IPS-NIHi7 (cell line): ENCODE data around the gene SOX6.
"Not testable (repeated sequence)": the region's sequence is repeated elsewhere in the genome, so short reads cannot be mapped to it uniquely, and the experiment has no call there.

Experiments
- DNase-seq: peaks from one replicate; pipeline ENCODE4 v3.0.0; 2012; ENCODE audit warnings: mixed read lengths; ENCODE audit errors: extremely low spot score

SOX6 gene

DNA sequence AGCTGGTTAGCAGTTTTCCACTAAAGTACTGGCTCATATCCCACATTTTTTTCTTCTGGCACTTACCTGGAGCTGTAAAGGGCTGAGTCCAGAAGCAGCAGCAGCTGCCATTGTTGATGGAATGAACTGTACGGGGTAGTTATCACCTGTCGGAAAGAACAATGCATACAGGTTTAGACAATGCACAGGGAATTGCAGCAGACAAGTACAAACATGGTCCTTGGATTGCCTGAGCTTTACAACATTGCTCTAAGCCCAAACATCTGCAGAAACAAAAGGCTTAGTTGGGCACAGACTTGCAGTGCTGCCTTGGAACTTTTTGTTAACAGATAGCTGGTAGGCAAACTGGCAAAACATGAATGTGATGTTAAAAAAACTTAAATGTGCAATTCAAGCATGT is 258.8 kb downstream of the SOX6 start:
- no peak for DNase-seq

DNA sequence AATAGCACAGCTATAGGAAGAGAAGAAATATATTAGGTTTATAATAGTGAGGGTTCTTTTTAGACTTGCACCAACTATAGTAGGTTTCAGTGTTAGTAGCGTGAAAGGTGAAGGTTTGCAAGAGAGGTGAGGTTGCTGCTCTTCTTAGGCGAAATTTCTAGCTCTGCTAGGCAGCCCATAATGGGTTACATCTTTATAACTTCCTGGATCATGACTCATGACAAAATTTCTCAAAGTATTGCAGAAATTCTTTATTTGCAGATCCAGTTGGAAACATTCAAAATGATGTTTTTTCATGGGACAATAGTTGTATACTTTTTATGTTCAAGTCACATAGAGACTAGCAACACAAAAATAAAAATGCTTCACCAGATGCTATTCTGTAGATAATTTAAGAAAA is 260.0 kb downstream of the SOX6 start:
- no peak for DNase-seq

DNA sequence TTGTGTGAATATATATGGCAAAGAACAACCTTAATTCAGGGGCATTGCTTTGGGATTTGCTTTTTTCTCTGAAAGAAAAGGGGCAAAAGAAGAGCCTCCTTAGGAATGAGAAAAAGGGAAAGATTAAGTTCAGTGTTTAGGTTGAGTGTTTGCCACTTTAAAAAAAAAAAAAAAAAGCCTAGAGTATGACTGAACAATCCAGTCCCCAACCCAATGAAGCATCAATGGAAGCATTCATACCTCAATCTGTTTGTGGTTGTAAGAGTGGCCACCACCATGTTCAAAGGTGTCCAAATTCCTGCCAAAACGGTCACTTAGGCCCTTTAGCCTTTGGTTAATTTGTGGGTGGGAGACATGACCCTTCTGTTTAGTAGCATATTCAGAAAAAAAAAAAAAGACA is 260.6 kb downstream of the SOX6 start:
- no peak for DNase-seq

DNA sequence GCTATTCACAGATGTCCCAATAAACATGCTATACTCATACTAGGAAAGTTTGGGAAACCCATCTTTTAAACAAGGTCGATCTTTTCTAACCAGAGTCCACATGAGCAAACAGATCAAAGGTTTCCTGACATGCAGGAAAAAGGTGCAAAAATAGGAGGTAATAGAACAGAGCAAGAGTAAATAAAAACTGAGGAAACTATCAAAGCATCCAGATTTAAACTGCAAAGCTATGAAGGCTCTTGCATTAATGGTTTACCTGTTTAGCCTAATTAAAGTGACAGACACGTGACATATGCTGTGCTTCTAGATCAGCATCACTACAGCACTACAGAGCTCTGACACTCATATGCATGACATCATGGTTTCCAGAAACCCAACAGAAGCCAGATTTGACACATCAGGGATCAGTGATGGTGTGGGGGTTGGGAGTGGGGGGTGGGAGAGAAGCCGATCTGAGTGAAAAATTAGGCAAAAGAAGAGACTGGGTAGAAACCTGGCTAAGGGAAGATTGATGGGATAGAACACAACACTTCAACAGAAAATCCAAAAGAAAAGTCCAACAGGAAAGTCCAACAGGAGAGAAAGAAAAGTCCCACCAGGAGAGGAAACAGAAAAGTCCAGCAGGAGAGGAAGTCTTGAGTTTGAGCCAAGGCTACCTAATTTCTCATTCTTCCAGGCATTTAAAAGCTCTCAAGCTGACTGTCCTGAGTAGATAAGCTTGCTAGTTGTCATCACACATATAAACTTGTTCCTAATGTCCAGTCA is 262.3 kb downstream of the SOX6 start:
- DNase-seq: no peak

DNA sequence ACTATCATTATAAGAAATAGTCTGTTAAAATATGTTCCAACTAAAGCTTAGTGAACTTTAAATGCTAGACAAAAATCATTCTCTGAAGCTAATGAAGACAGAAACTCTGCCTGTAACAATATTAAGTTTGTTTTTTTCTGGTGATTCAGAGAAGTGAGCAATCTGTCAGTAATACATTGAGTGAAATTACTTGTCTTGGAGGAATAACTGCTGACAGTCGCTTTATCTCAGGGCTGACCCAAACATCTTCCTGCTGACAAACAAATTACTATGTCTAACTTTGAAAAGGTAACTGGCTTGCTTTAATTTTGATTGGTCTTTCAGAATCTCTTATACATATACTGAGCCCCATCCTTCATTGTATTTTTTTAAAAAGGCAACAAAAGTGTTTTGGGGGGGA is 264.5 kb downstream of the SOX6 start:
- DNase-seq: no peak

DNA sequence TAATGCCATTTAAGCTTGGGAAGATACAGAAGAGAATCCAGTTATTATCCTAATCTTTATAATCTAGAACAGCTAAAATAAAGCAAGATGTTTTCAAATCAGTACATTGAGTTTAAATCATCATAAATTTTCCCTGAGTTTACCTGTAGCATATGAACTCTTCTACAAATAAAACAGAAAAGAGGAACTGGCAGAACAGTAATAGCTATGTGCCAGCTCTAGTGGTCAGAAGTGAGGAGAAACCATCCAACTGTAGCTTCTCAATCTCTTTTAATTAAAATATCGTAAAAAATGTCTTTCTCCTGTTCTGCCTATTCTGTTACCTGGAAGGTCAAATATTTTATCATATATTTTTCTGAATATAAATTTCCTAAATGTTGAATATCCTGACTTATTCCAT is 266.9 kb downstream of the SOX6 start:
- DNase-seq: no peak

DNA sequence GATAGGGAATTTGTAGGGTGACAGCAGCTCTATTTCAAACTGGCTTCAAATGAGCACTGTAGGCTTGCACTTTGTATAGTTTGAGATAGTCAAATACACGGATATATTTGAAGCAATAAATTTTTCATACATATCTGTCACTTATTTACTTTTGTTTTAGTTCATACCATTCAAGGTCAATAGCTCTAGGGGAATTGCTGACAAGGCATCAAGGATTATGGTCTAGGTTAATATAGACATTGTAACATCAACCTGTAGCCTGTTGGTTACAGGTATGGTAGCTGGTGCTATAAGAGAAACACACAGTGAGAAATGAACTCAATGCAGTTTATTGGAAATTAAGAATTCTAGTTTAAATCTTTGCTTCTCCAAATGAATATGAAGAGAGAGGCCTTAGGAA is 267.6 kb downstream of the SOX6 start:
- no peak for DNase-seq

DNA sequence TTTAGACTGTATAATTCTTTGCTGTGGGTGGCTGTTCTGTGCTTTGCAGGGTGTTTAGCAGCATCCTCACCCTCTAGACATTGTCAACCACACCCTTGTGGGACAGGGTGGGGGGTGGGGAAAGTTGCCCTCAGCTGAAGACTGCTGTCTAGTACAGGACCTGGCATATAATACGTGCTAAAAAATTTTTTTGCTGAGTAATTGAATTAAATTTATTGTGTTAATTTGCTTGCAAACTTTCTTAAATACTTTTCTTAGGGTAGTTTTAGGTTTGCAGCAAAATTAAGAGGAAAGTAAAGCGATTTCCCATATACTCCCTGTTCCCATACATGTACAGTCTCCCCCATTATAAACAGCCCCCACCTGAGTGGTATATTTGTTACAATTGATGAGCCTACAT is 268.5 kb downstream of the SOX6 start:
- DNase-seq: no peak

DNA sequence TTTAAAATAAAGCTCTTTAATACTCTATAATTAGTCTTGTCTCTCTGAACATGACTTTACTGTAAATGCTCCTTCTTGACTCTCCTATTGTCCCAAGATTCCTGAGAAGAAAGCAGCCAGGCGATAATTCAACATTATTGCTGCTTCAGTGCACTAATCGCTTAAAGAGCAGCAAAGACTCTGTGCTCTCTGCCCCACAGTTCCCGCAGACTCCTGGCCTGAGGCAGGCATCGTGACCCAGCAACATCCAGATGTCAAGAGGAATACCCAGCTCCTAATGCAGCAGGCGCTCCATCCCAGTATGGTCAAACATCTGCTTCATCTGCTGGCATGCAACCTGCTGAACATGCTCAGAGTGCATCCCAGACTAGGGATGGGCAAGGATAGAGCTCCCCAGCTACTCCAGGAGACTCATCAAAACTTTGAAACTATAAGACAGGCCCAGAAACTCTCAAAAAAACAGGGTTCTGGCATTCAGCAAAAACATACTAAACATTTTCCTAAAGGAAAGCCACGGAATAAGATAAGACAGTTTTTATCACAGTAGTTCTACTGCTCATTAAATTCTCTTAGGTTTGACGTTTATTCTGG is 270.0 kb downstream of the SOX6 start:
- DNase-seq: no peak

DNA sequence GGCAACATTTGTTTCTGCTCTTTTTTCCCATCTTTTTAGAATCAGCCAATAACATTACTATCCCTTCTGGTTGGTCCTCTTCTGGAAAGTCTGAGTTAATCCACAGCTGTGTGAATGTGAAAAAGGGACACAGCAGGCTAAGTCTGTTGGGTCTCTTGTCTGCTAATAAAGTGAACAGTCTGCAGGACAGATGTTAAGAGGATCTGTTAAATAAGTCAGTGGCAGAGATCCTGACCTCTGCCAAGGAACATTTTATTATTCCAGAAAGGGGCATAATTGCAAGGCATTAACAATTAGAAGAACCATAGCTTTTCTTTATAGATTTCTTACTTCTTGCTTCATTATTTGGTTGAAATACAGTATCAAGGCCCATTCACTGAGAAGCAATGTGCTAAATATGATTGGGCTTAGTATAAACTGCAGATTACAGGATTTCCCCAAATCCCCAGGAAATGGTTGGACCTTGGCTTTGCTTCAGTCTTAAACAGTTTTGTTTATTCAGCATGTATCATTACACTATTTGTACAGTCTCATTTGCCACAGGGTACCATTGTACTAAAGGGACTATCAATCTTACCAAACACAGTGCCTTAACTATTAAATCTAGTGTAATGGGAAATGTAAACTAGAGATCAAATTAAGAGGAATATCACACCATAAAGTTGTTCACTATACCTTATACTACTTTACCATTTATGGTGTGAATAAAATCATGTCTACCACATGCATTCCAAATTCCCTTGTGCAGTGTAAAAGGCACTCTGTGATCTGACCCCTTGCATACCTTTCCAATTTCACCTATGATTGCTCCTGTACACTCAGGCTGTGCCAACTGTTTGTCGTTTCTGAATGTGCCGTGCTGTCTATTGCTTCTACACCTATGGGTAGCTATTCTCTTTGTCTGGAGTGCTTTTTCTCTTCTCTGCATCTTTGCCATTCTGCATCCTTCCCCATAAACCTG is 274.0 kb downstream of the SOX6 start:
- no peak for DNase-seq

DNA sequence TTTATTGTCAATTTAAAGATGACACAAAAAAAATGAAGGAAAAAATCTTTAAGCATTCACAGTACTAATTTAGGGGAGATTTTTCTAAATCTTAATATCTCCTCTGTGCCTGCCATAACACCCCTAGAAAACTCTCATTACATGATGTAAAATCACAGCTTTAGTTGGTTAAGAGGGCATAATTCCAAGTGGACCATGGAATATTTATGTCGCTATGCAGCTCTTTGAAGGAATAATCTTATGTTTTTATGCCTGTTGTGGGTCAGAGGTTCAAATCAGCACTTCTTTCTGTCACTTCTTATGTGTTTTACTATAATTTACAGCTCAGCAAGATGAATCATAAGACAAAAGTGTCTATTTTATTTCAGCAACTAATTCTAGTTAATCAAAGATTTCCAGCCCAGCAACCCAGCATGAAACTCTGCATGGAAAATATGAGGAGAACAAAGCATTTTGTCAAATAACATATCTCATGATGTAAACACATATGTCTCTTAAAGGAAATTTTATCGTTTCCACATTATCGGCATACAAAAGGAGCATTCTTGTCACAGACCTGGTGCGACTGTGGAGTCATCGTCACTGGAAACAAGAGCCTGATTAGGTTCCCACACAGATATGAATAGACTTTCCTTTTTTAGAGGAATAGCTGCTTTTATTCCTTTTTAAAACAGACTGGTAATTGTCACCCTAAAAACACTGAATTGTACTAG is 274.8 kb downstream of the SOX6 start:
- no peak for DNase-seq

DNA sequence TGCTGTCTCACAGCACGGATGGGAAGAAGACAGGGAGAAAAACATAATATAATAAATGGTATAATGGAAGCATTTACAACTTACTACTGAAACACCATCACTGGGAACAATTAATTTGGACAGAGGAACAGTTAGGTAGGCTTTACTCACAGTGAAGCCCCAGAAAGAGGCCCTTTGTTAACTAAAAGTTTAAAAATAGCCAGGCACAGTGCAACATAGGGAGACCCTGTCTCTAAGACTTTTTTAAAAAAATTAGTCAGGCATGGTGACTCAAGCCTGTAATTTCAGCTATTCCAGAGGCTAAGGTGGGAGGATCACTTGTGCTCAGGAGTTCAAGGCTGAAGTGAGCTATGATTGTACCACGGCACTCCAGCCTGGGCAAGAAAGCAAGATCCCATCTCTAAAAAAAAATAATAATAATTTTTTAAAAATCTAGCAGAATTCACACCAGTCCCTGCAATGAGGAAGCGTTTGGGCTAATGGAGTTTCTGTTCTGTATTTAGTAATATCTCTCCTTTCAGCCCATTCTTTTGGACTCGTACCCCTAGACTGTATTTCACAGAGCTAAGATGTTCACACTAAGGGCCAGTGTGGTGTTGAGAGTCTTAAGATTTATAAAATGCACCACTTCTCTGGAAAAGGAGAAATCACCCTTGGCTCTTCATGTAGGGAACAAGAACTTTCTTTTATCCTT is 275.5 kb downstream of the SOX6 start:
- no peak for DNase-seq

DNA sequence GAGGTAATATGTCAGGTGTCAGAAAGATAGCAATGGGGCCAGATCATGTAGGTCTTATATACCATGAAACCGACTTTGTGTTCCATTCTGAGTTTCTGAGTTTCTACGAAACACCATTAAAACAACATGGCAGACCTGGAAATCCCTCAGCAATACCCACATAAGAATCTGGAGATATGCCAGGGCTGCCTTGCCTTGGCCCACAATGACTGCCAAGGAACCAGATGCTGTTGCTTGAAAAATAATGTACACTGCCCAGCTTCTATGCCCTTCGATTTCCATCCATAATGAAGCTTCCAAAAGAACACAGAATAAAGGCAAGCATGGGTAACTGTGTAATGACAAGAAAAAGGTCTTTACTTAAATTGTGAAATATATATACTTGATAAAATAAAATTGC is 277.4 kb downstream of the SOX6 start:
- no peak for DNase-seq

DNA sequence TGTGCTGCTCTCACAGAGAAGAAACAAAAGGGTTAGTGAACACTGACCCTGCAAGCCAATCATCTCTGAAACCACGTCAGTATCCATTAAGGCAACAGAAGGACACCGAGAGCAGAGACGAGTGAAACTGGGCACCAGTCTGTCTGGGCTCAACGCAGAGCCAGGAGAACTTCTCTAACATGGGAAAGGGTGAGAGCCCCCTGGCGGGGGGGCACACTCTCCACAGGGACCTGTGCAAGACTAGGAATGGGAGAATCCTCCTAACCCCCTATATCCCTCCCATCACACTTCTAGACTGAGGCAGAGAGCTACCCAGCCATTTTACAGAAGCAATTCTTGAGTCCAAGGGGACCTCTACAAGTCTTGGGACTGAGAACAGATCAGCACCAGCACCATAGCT is 285.8 kb downstream of the SOX6 start:
- peak; percentile 16 for DNase-seq

DNA sequence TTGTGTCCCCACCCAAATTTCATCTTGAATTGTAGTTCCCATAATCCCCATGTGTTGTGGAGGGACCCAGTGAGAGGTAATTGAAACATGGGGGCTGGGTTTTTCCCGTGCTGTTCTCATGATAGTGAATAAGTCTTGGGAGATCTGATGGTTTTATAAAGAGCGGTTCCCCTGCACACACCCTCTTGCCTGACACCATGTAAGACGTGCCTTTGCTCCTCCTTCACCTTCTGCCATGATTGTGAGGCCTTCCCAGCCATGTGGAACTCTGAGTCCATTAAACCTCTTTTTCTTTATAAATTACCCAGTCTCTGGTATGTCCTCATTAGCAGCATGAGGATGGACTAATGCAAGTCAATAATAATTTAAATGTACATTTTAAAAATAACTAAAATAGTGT is 289.1 kb downstream of the SOX6 start:
- not testable (repeated sequence) for DNase-seq

DNA sequence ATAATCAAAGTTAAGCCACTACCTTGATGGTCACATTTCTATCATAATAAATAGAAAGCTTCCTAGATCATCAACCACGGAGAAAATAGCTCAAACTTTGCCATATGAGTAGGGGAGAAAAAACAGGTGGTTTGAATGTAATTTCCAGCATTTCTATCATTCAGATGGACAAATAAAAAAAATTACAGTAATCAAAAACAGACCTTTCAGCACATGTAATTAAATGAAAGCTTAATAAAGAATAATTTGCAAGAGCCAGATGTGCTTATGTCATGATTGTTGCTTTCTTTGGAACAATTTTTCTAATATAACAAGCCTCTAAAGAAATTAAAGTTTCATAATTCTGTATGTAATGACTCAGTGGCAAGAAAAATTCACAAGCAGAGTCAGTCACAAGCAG is 297.0 kb downstream of the SOX6 start:
- no peak for DNase-seq

DNA sequence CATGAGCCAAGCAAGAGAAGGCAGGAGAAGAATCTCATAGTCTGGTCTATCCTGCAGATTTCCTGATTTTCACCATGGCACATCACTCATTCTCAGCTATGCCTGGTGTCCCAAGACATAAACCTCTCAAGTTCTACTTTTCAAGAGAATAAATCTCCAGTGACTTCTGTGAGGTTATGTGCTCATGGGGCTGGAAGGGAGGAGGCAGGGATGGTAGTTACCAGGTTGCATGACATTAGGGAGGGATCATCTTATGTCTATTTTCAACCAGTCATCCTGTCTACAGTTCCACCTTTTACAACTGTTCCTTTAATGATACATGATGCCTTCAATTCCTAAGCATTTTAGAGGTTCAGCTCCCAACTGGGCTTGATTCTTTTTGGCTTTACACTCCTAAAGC is 297.7 kb downstream of the SOX6 start:
- DNase-seq: no peak

DNA sequence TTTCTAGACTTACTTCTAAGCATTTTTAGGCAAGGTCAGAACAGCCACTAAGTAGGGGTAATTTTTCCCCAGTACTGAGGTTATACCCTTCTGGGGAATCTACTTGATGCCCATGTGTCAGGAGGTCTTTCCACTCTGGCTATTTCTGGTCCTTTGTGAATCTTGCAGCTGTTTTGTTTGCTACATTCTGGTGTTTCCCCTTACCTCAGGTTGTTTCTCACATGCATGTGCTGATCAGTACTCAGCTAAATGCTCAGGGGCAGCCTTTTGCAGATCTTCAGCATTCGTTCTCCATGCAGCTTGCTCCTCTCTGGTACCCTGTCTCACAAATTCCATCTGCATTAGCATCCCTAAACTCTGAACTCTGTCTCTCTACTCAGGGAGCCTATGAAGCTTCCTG is 303.6 kb downstream of the SOX6 start:
- DNase-seq: no peak

DNA sequence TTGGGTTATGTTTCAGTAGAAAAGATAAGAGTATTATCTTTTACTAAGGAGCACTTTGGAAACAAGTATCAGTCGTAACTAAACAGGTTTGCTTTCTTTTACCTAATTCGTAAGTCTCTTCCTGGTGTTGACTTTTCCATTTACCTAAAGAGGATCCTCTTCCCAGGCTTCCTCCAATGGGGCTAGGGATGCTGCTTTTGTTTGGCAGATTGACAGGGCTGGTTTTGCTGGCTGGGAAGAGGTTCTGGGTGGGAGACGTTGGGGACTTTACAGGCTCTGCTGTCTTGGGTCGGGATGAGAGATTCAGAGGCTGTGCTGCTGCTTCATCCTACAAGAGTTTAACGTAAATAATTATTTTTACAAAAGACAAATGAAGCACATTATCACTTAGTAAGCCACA is 306.7 kb downstream of the SOX6 start:
- DNase-seq: peak; percentile 49

DNA sequence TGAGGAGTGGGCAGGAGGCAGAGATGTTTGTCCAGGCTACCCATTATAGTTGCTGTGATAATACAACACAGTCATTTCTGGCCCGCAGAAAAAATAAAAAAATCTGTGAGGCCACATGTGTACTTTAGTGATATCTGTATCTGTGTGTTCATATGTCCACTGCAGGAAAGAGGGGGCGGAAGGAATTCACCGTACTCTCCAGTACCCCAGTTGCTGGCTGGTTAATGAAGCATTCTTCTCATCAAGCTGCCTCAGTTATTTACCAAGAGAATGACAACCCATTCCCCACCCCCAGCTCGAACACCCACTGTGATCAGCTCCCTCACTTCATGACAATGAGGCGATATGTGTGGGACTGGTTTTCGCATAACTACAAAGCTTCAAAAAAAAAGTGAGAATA is 309.3 kb downstream of the SOX6 start:
- DNase-seq: peak; percentile 15

DNA sequence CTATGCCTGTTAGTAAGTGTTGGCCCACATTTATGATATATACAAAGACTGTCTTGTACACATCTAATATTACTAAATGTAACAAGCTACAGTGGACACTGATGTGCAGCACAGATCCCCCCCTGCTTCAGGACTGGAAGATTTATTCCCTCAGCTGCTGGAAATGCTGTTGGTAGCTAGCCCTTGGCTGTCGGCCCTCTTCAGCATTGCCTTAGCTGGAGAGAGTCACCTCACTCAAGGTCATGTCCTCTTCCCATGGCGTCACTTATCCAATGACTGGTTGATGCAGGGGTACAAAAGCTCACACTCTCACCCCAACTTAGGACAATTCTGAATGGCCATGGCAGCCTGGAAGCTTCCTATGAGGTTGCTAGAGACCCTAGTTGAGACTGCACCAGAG is 312.7 kb downstream of the SOX6 start:
- no peak for DNase-seq
